GM18508 (cell line): ENCODE measurements around the gene YES1.
"Not testable (repeated sequence)": the region's sequence is repeated elsewhere in the genome, so short reads cannot be mapped to it uniquely, and the experiment has no call there.

ENCODE experiments used
- ATAC-seq: cut with Tn5 transposase; IDR thresholded peaks from one replicate; pipeline ENCODE4 v1.9.1; 2021; ENCODE audit warnings: moderate number of reproducible peaks; ENCODE audit not compliant: insufficient read depth, unreplicated experiment

YES1 gene

GRCh38 chr18:741931-742512 lies 70.0 kb downstream of the YES1 start:
- ATAC-seq = peak; percentile 59

GRCh38 chr18:732371-732770 lies 79.7 kb downstream of the YES1 start:
- ATAC-seq = no peak

- ATAC-seq = no peak
Measured at GRCh38 chr18:731185-731584, 80.9 kb downstream of the YES1 start.

- no peak for ATAC-seq
Measured at GRCh38 chr18:730692-731091, 81.3 kb downstream of the YES1 start.

DNA sequence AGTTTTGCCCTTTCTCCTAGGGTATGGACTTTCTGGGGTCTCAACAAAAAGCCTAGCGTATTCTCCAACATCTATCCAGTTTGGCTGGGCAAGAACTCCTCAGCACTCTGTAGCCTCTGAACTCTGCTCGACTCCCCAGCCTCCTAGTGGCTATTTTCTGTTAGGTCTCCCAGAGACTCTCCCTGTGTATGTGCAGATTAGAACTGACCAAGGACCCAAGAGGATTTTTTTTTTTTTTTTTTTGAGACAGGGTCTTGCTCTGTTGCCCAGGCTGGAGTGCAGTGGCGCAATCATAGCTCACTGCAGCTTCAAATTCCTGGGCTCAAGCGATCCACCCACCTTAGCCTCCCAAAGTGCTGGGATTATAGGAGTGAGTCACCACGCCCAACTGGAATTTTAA lies 81.9 kb downstream of the YES1 start:
- ATAC-seq = not testable (repeated sequence)

DNA sequence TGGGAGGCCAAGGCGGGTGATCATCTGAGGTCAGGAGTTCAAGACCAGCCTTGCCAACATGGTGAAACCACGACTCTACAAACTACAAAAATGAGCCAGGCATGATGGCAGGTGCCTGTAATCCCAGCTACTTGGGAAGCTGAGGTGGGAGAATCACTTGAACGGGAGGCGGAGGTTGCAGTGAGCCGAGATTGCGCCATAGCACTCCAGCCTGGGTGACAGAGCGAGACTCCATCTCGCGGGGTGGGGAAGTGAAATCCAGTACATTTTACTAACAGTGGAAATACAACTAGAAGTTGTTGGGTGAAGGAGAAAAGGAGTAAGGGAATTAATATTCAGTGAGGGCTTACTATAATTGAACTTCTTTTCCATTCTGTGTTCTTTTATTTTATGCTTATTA lies 86.4 kb downstream of the YES1 start:
- ATAC-seq = no peak

DNA sequence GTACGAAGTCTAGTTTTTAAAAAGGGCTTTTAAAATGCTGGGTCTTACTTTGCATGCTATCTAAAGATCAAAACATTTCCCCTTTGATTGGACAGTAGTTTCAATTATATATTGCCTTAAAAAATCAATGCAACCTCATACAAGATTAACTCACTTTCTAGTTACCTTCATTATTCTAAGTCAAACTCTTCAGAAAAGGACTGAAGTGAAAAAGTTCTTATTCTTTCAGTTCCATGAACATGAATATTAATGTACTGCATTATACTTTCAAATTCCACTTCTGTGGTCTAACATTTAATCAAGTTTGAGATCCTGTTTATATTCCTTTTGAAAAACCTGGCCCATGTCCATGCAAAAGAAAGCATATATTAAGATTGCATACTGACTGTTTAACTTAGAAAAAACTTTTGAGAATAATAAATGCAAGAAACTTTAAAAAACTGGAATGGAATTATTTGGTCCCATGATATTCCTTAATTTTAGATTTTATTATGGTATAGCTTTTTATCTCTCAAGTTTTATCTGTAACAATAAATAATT lies 88.4 kb downstream of the YES1 start:
- ATAC-seq = no peak

DNA sequence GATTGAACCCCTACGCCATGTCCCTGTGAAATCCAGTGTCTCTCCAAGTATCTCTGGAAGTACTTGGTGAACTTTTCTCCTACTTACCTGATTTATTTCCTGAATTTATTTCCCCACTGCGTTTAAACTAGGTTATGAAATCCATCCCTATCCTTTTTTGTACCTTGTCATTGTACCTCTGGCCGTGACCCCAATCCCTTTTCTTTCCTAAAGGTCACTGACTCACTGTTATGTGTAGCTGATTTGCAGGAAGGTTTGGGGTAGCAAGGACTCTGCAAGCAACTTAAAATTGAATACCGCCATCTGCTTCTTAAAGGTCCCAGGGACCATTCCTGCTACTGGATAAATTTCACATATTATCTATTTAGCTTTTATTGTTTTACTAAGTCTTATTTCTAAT lies 95.0 kb downstream of the YES1 start:
- no peak for ATAC-seq

- no peak for ATAC-seq
Measured at GRCh38 chr18:715626-716025, 96.4 kb downstream of the YES1 start.

DNA sequence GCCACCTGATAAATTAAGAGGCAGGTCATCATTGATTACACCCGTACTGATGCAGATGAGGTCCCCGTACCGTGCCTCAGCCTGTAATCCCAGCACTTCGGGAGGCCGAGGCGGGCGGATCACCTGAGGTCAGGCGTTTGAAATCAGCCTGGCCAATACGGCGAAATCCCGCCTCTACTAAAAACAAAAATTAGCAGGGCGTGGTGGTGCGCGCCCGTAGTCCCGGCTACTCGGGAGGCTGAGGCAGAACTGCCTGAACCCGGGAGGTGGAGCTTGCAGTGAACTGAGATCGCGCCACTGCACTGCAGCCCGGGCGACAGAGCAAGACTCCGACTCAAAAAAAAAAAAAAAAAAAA lies 98.9 kb downstream of the YES1 start:
- no peak for ATAC-seq

DNA sequence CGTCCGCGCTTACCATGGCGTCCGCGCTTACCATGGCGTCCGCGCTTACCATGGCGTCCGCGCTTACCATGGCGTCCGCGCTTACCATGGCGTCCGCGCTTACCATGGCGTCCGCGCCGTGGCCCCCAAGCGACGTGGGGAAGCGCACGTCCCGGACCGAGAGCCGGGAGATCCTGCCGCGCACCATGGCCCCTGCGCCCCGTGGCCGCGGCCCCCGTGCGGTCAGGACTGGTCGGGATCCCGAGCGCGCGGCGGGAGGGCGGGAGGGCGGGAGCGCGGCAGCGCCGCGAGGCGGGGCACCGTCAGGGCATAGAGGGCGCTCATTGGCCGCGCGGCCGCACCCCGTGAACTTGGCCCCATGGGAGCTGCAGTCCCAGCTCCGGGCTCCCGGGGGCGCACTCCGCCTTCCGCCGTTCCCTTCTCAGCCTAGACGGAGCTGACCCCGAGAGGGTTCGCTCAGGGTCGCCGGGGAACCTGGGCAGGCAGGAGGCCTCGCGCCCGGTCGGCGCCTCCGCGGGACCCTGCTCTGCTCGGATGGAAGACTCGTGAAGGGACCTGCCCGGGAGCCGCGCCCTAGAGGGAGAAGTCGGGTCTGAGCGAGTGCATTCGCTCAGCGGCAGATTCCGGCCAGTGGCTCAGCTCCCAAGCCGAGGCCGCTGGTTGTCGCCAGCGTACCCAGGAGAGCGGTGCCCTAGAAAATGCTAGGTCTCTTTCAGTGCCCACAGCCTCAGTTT lies 99.5 kb downstream of the YES1 start, which contains the start of gene ENOSF1:
TSS of gene ENOSF1 (minus strand) at position 230 of the 734 bp plus-strand sequence. CDS start at position 187, 43 bp downstream.
- ATAC-seq = peak; percentile 60

DNA sequence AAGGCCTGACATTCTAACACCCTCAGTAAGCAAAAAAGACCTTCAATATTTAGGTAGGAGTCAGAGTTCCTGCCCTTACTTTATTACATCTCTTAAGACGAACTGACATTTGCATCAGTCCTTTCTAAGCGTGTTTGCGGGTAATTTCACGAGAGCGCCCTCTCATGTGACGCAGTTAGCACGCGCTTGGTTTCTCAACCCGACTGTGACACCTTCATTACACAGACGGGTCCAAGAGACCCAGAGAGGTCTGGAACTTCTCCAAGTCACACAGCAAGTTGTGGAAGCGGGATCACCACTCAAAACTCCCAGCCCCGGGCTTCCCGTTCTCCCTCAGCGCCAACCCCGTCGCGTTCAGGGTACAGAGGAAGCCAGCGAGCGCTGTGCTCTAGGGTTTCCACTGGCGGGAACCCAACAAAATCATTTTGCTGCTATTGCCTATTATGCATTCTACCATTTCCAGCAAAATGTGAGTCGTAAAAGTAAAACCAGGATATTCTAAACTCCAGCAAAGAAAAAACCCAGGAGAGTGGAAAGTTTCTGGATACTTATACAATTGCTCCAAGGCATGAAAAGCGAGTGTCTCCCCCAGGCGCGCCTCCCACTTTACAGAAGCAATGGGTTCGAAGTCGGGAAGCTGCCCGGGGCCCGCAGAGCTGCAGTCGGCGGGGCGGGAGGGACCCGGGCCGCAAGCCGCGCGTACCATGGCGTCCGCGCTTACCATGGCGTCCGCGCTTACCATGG lies 100.2 kb downstream of the YES1 start:
- peak; percentile 47 for ATAC-seq

- ATAC-seq = no peak
Measured at GRCh38 chr18:711310-711656, 100.8 kb downstream of the YES1 start.

DNA sequence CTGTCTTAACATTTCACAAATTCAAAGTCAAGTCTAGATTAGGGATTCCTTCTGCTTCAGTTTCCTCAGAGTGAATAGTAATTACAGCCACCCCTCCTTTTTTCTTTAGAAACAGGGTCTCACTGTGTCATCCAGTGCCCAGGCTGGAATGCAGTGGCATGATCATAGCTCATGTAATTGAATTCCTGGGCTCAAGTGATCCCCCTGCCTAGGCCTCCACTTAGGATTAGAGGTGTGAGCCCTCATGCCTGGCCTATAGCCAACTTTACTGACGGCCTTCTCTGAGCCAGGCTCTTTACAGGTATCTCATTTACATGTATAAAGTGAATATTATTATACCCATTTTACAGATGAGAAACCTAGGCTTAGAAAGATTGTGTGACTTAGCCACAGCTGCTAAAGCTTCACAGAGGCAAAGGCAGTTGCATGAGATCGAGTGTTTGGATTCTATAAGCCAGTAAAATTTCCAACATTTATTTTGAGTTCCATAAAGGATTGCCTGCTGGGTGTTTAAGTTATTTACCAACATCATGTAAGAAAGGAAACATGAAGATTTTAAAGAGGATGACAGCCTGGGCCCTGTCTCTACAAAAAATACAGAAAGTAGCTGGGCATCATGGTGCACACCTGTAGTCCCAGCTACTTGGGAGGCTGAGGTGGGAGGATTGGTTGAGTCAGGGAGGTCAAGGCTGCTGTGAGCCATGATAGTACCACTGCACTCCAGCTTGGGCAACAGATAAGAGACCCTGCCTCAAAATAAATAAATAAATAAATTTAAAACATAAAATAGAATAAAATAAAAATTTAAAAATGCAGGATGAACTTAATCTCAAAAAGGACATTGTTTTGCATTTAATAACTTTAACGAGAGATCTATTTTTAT lies 101.4 kb downstream of the YES1 start:
- no peak for ATAC-seq

- ATAC-seq = no peak
Measured at GRCh38 chr18:709771-710170, 102.3 kb downstream of the YES1 start.

- ATAC-seq = no peak
Measured at GRCh38 chr18:708096-708495, 103.9 kb downstream of the YES1 start.

- no peak for ATAC-seq
Measured at GRCh38 chr18:706405-706804, 105.6 kb downstream of the YES1 start.

- ATAC-seq = no peak
Measured at GRCh38 chr18:703213-703967, 108.7 kb downstream of the YES1 start.

- ATAC-seq = no peak
Measured at GRCh38 chr18:697800-698199, 114.2 kb downstream of the YES1 start.

- ATAC-seq = no peak
Measured at GRCh38 chr18:697012-697411, 115.0 kb downstream of the YES1 start.
